ENCODE data around the gene TNKS1BP1. TPM values are rescaled to one million over a fixed set of nuclear protein-coding genes. Genes with fewer than 3 reads are reported as not detected.

Gene TNKS1BP1
- total RNA-seq, 1 donor from 2014 or later = 11.7 TPM

- H3K27me3 ChIP-seq = peaks cover 11% of the 10 kb centered on the region
- peaks cover 12% of the 10 kb centered on the region for H3K4me1 ChIP-seq
- H3K9ac ChIP-seq = no peak overlapping the region
- no peak overlapping the region for H3K27ac ChIP-seq
- no peak overlapping the region for H3K4me3 ChIP-seq
- Mint-ChIP-seq H3K27ac (no peak overlapping the region), H3K4me1 (peaks cover 17% of the 10 kb centered on the region), H3K36me3 (no peaks in the 10 kb centered on the region), H3K27me3 (ENCODE audit: insufficient read depth, low read depth) (peaks cover 8% of the 10 kb centered on the region), H3K9me3 (peaks cover 2% of the 10 kb centered on the region), H3K4me3 (no peak overlapping the region)
- H2AFZ ChIP-seq (replicated peaks) = peak overlapping the region; percentile 96
- TF ChIP-seq EZH2phosphoT487 (IDR thresholded peaks at IDR 0.05) (no peak), EZH2 (IDR thresholded peaks at IDR 0.05) (no peak)
- TF ChIP-seq, protein P1, sequence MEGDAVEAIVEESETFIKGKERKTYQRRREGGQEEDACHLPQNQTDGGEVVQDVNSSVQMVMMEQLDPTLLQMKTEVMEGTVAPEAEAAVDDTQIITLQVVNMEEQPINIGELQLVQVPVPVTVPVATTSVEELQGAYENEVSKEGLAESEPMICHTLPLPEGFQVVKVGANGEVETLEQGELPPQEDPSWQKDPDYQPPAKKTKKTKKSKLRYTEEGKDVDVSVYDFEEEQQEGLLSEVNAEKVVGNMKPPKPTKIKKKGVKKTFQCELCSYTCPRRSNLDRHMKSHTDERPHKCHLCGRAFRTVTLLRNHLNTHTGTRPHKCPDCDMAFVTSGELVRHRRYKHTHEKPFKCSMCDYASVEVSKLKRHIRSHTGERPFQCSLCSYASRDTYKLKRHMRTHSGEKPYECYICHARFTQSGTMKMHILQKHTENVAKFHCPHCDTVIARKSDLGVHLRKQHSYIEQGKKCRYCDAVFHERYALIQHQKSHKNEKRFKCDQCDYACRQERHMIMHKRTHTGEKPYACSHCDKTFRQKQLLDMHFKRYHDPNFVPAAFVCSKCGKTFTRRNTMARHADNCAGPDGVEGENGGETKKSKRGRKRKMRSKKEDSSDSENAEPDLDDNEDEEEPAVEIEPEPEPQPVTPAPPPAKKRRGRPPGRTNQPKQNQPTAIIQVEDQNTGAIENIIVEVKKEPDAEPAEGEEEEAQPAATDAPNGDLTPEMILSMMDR (IDR thresholded peaks at IDR 0.05) = no peak
- DNase-seq (ENCODE audit: low spot score) = no peak
- H3K79me2 ChIP-seq (ENCODE audit: low read depth) = no peaks in the 10 kb centered on the region
- H3K9me3 ChIP-seq (ENCODE audit: low read depth) = no peaks in the 10 kb centered on the region
- no peaks in the 10 kb centered on the region for H3K36me3 ChIP-seq
- H3F3A ChIP-seq (ENCODE audit: low read depth) = no peaks in the 10 kb centered on the region
- H4K20me1 ChIP-seq (ENCODE audit: low read depth) = no peaks in the 10 kb centered on the region
- H3K4me2 ChIP-seq = no peak overlapping the region
These were observed 45.6 kb downstream of the TNKS1BP1 start for GRCh38 chr11:57279116-57279515.

- DNase-seq (ENCODE audit: low spot score) = no peak
- Mint-ChIP-seq H3K9me3 (peaks cover 2% of the 10 kb centered on the region), H3K4me3 (no peak overlapping the region), H3K27me3 (ENCODE audit: insufficient read depth, low read depth) (peaks cover 8% of the 10 kb centered on the region), H3K4me1 (peaks cover 17% of the 10 kb centered on the region), H3K36me3 (no peaks in the 10 kb centered on the region), H3K27ac (peak overlapping the region; percentile 59)
- Histone ChIP-seq H3K27me3 (peaks cover 11% of the 10 kb centered on the region), H4K20me1 (ENCODE audit: low read depth) (no peaks in the 10 kb centered on the region), H3K27ac (no peak overlapping the region), H3K4me2 (no peak overlapping the region), H3K4me1 (peaks cover 8% of the 10 kb centered on the region), H3K9ac (no peak overlapping the region), H3K4me3 (no peak overlapping the region), H2AFZ (replicated peaks) (peak overlapping the region; percentile 96), H3K36me3 (no peaks in the 10 kb centered on the region), H3K9me3 (ENCODE audit: low read depth) (no peaks in the 10 kb centered on the region), H3K79me2 (ENCODE audit: low read depth) (no peaks in the 10 kb centered on the region), H3F3A (ENCODE audit: low read depth) (no peaks in the 10 kb centered on the region)
- TF ChIP-seq, protein P1 (IDR thresholded peaks at IDR 0.05) = no peak
These were observed 46.0 kb downstream of the TNKS1BP1 start for GRCh38 chr11:57278721-57279095.

- Mint-ChIP-seq H3K27me3 (ENCODE audit: insufficient read depth, low read depth) (peaks cover 8% of the 10 kb centered on the region), H3K36me3 (no peaks in the 10 kb centered on the region), H3K27ac (peak overlapping the region; percentile 66), H3K9me3 (peaks cover 2% of the 10 kb centered on the region), H3K4me1 (peaks cover 14% of the 10 kb centered on the region), H3K4me3 (peak overlapping the region; percentile 45)
- H4K20me1 ChIP-seq (ENCODE audit: low read depth) = no peaks in the 10 kb centered on the region
- H3K9me3 ChIP-seq (ENCODE audit: low read depth) = no peaks in the 10 kb centered on the region
- no peak overlapping the region for H3K9ac ChIP-seq
- no peak overlapping the region for H3K27ac ChIP-seq
- peak overlapping the region; percentile 96 for H2AFZ ChIP-seq (replicated peaks)
- no peaks in the 10 kb centered on the region for H3F3A ChIP-seq (ENCODE audit: low read depth)
- peaks cover 4% of the 10 kb centered on the region for H3K4me1 ChIP-seq
- peaks cover 11% of the 10 kb centered on the region for H3K27me3 ChIP-seq
- DNase-seq (ENCODE audit: low spot score) = peak; percentile 85
- peak overlapping the region; percentile 24 for H3K4me3 ChIP-seq
- no peak for TF ChIP-seq EZH2 (IDR thresholded peaks at IDR 0.05)
- no peak for TF ChIP-seq EZH2phosphoT487 (IDR thresholded peaks at IDR 0.05)
- TF ChIP-seq, protein P1 (IDR thresholded peaks at IDR 0.05) = peak; percentile 90
- peak overlapping the region; percentile 63 for H3K4me2 ChIP-seq
- no peaks in the 10 kb centered on the region for H3K36me3 ChIP-seq
- H3K79me2 ChIP-seq (ENCODE audit: low read depth) = no peaks in the 10 kb centered on the region
These were observed 46.7 kb downstream of the TNKS1BP1 start for GRCh38 chr11:57277845-57278720.
